T-helper 17 cell (primary cell): ENCODE results near the gene DNAJC28. TPM values are rescaled to one million over a fixed set of nuclear protein-coding genes. Genes with fewer than 3 reads are reported as not detected.

ENCODE experiments used
- ATAC-seq: fragments of 150-1000 bp; cut with Tn5 transposase; 2 replicates; pipeline ENCODE4 v1.10.0; 2021; ENCODE audit warnings: mild to moderate bottlenecking, moderate library complexity
- DNase-seq, 3 donors: peaks; one replicate each; pipeline versions ENCODE4 v3.0.0 to v3.0.0-alpha.2; 2020 to 2021
- H3K9me3 ChIP-seq: one replicate; pipeline ENCODE4 v1.7.0; 2013; ENCODE audit warnings: low read length, mild to moderate bottlenecking; ENCODE audit not compliant: control insufficient read depth, poor library complexity, severe bottlenecking
- H3K27ac Mint-ChIP-seq: one replicate; pipeline ENCODE4 v1.8.0; 2022; ENCODE audit warnings: mild to moderate bottlenecking, moderate library complexity, mixed read lengths
- H3K27me3 Mint-ChIP-seq: one replicate; pipeline ENCODE4 v1.8.0; 2022; ENCODE audit warnings: mixed read lengths
- H3K36me3 Mint-ChIP-seq: one replicate; pipeline ENCODE4 v1.8.0; 2022; ENCODE audit warnings: low read depth, mixed read lengths
- H3K4me1 Mint-ChIP-seq: one replicate; pipeline ENCODE4 v1.8.0; 2022; ENCODE audit warnings: mild to moderate bottlenecking, mixed read lengths
- H3K4me3 Mint-ChIP-seq: one replicate; pipeline ENCODE4 v1.8.0; 2022; ENCODE audit warnings: mild to moderate bottlenecking, moderate library complexity, mixed read lengths
- total RNA-seq, 4 donors: library from RNA in 2 of 4; stranded (reverse) in 2 of 4; gene quantifications; one replicate each; pipeline ENCODE4 v1.2.3 and lab custom pipeline; 2022 to 2026

Gene DNAJC28
- total RNA-seq, 2 donors from 2014 or later: 0.47 TPM; not detected in 1

- Mint-ChIP-seq H3K4me3 (no peak overlapping the region), H3K27me3 (no peaks in the 10 kb centered on the region), H3K36me3 (peaks cover 3% of the 10 kb centered on the region), H3K27ac (peak overlapping the region; percentile 56), H3K4me1 (peaks cover 4% of the 10 kb centered on the region)
- no peak for DNase-seq
- H3K9me3 ChIP-seq: no peaks in the 10 kb centered on the region
- ATAC-seq: no peak
Observed at GRCh38 chr21:33441489-33442477, 49.7 kb downstream of the DNAJC28 start.

Other genes with a start within 250 kb of the DNAJC28 start
- gene IL10RB, start 225.3 kb downstream of the DNAJC28 start, total RNA-seq: 10 to 100 TPM; 17.0 to 18.9 TPM
- 10 to 100 TPM; 16.6 to 27.6 TPM for gene IFNAR1, start 166.7 kb downstream of the DNAJC28 start, total RNA-seq
- gene IFNGR2, start 88.3 kb downstream of the DNAJC28 start, total RNA-seq: 10 to 100 TPM; 17.9 to 18.7 TPM
- gene TMEM50B, start 11.7 kb downstream of the DNAJC28 start, total RNA-seq: 10 to 100 TPM; 41.7 to 60.3 TPM
- 10 to 100 TPM; 40.0 to 44.8 TPM for gene GART, start 50.4 kb upstream of the DNAJC28 start, total RNA-seq
- 100 to 1,000 TPM; 324 to 380 TPM for gene SON, start 51.3 kb upstream of the DNAJC28 start, total RNA-seq
- gene DONSON, start 97.0 kb upstream of the DNAJC28 start, total RNA-seq: 10 to 100 TPM in 1 of 2 donors, 1 to 10 TPM in 1; 8.9 to 10.0 TPM
- gene CRYZL1, start 150.0 kb upstream of the DNAJC28 start, total RNA-seq: 10 to 100 TPM; 23.2 to 23.7 TPM
- 1 to 10 TPM; 2.5 to 2.9 TPM for gene ITSN1, start 150.8 kb upstream of the DNAJC28 start, total RNA-seq